IMR-90 (cell line): ENCODE data around the gene EPB41L3. TPM values are rescaled to one million over a fixed set of nuclear protein-coding genes. Genes with fewer than 3 reads are reported as not detected.

Experiments
- ATAC-seq: fragments of 200-7000 bp; cut with Tn5 transposase; 2 replicates; pipeline ENCODE4 v1.9.1; 2020; ENCODE audit warnings: low read depth, mild to moderate bottlenecking, moderate library complexity
- BruUV-seq: library from RNA; stranded (reverse); fragments of 400-500 nt; replicated peaks from 2 replicates; lab custom pipeline; 2021; lab: Mats Ljungman, UMichigan
- CTCF ChIA-PET: fragments of 300-600 bp; formaldehyde crosslinking; extraction: SDS; loops from one replicate; lab custom pipeline; 2021; ENCODE audit warnings: antibody characterized with exemption; lab: Yijun Ruan, JAX
- POLR2A ChIA-PET: fragments of 300-600 bp; sonication (Branson Sonifier 250); formaldehyde crosslinking; loops from one replicate; lab custom pipeline; 2022; ENCODE audit warnings: antibody characterized with exemption; ENCODE audit not compliant: unreplicated experiment; lab: Charles Lee
- DNase-seq: peaks from one replicate; pipeline ENCODE4 v3.0.0; 2013
- H2AFZ ChIP-seq: replicated peaks from 2 replicates; pipeline ENCODE3; 2013; ENCODE audit warnings: low read length, mild to moderate bottlenecking; ENCODE audit not compliant: poor library complexity
- H2AK5ac ChIP-seq: 2 replicates; pipeline ENCODE4 v1.6.1; 2013; ENCODE audit warnings: low read depth, low read length, inconsistent platforms
- H2AK9ac ChIP-seq: replicated peaks from 2 replicates; pipeline ENCODE3; 2013; ENCODE audit warnings: mild to moderate bottlenecking, low read depth, low read length, moderate library complexity; ENCODE audit not compliant: poor library complexity
- H2BK120ac ChIP-seq: 2 replicates; pipeline ENCODE4 v1.6.1; 2013; ENCODE audit warnings: low read depth, low read length, inconsistent platforms
- H2BK15ac ChIP-seq: 3 replicates; pipeline ENCODE4 v1.6.1; 2013; ENCODE audit warnings: low read depth, low read length, inconsistent platforms
- H2BK20ac ChIP-seq: 2 replicates; pipeline ENCODE4 v1.6.1; 2013; ENCODE audit warnings: low read depth, mild to moderate bottlenecking, inconsistent platforms, low read length, moderate library complexity
- H2BK5ac ChIP-seq: 2 replicates; pipeline ENCODE4 v1.6.1; 2013; ENCODE audit warnings: mild to moderate bottlenecking, low read depth, low read length, inconsistent platforms; ENCODE audit not compliant: poor library complexity, severe bottlenecking
- H3K14ac ChIP-seq: replicated peaks from 2 replicates; pipeline ENCODE4 v1.6.1; 2013; ENCODE audit warnings: low read depth, low read length, inconsistent platforms
- H3K18ac ChIP-seq: 2 replicates; pipeline ENCODE4 v1.6.1; 2013; ENCODE audit warnings: low read depth, low read length, control low read depth
- H3K23ac ChIP-seq: 2 replicates; pipeline ENCODE4 v1.6.1; 2013; ENCODE audit warnings: low read depth, low read length, inconsistent platforms
- H3K27ac ChIP-seq: 2 replicates; pipeline ENCODE4 v1.5.1; 2013; ENCODE audit warnings: mild to moderate bottlenecking, control low read depth, low read length; ENCODE audit not compliant: insufficient read depth
- H3K27me3 ChIP-seq: 2 replicates; pipeline ENCODE4 v1.6.1; 2013; ENCODE audit warnings: low read length; ENCODE audit not compliant: control insufficient read depth, insufficient read depth
- H3K36me3 ChIP-seq: 2 replicates; pipeline ENCODE4 v1.6.1; 2013; ENCODE audit warnings: low read length, mixed read lengths; ENCODE audit not compliant: control insufficient read depth, insufficient read depth
- H3K4ac ChIP-seq: 2 replicates; pipeline ENCODE4 v1.6.1; 2013; ENCODE audit warnings: low read depth, low read length, inconsistent platforms
- H3K4me1 ChIP-seq: 2 replicates; pipeline ENCODE4 v1.6.1; 2013; ENCODE audit warnings: low read length, mixed read lengths; ENCODE audit not compliant: control insufficient read depth, insufficient read depth
- H3K4me2 ChIP-seq: 2 replicates; pipeline ENCODE4 v1.6.1; 2013; ENCODE audit warnings: low read depth, mild to moderate bottlenecking, control low read depth, low read length, moderate library complexity
- H3K4me3 ChIP-seq: 2 replicates; pipeline ENCODE4 v1.5.1; 2013; ENCODE audit warnings: low read depth, mild to moderate bottlenecking, control low read depth, low read length, moderate library complexity; ENCODE audit not compliant: insufficient read depth
- H3K56ac ChIP-seq: 2 replicates; pipeline ENCODE4 v1.6.1; 2013; ENCODE audit warnings: low read length, inconsistent platforms; ENCODE audit not compliant: insufficient read depth; ENCODE audit errors: extremely low read depth
- H3K79me1 ChIP-seq, 2 experiments: 2 replicates each; pipeline ENCODE4 v1.6.1; 2013; ENCODE audit warnings: low read length in 2 of 2, inconsistent platforms in 1 of 2, low read depth in 1 of 2
- H3K9ac ChIP-seq: 2 replicates; pipeline ENCODE4 v1.6.1; 2013; ENCODE audit warnings: low read depth, low read length, control low read depth
- H3K9me1 ChIP-seq: 2 replicates; pipeline ENCODE4 v1.6.1; 2013; ENCODE audit warnings: low read length, inconsistent platforms; ENCODE audit not compliant: insufficient read depth
- H3K9me3 ChIP-seq: 2 replicates; pipeline ENCODE4 v1.6.1; 2013; ENCODE audit warnings: low read length; ENCODE audit not compliant: control insufficient read depth, insufficient read depth
- H4K20me1 ChIP-seq: 2 replicates; pipeline ENCODE4 v1.6.1; 2013; ENCODE audit warnings: low read length, inconsistent platforms; ENCODE audit not compliant: insufficient read depth
- H4K5ac ChIP-seq: 2 replicates; pipeline ENCODE4 v1.6.1; 2013; ENCODE audit warnings: mild to moderate bottlenecking, low read depth, low read length, control low read depth
- H4K8ac ChIP-seq, 2 experiments: 2 replicates each; pipeline ENCODE4 v1.6.1; 2013; ENCODE audit warnings: low read depth in 2 of 2, low read length in 2 of 2, control low read depth in 1 of 2, inconsistent platforms in 1 of 2
- H4K91ac ChIP-seq: 2 replicates; pipeline ENCODE4 v1.6.1; 2013; ENCODE audit warnings: low read depth, low read length, inconsistent platforms; ENCODE audit not compliant: insufficient read depth
- BHLHE40 ChIP-seq: fragments of 150-350 bp; IDR thresholded peaks from 2 replicates; pipeline ENCODE4 v1.6.1; 2016; ENCODE audit warnings: mild to moderate bottlenecking, low read depth, low read length
- CEBPB ChIP-seq: IDR thresholded peaks from 2 replicates; pipeline ENCODE4 v1.6.1; 2012; ENCODE audit warnings: low read depth, low read length, improper control_type of control experiment
- CHD1 ChIP-seq: IDR thresholded peaks from 2 replicates; pipeline ENCODE4 v1.6.1; 2012; ENCODE audit warnings: low read depth, low read length, improper control_type of control experiment
- ELK1 ChIP-seq: fragments of 150-350 bp; IDR thresholded peaks from 2 replicates; pipeline ENCODE4 v1.6.1; 2016; ENCODE audit warnings: low read depth, mild to moderate bottlenecking, low read length, moderate library complexity, borderline replicate concordance
- FOS ChIP-seq: fragments of 150-350 bp; IDR thresholded peaks from 2 replicates; pipeline ENCODE4 v1.6.1; 2016; ENCODE audit warnings: low read depth, low read length
- MAFK ChIP-seq: IDR thresholded peaks from 2 replicates; pipeline ENCODE4 v1.6.1; 2012; ENCODE audit warnings: low read depth, low read length, improper control_type of control experiment
- MAZ ChIP-seq: IDR thresholded peaks from 2 replicates; pipeline ENCODE4 v1.6.1; 2012; ENCODE audit warnings: low read depth, mild to moderate bottlenecking, low read length, improper control_type of control experiment, moderate library complexity, borderline replicate concordance
- MXI1 ChIP-seq: IDR thresholded peaks from 2 replicates; pipeline ENCODE4 v1.6.1; 2012; ENCODE audit warnings: low read depth, mild to moderate bottlenecking, low read length, moderate library complexity, borderline replicate concordance
- NFE2L2 ChIP-seq: fragments of 150-350 bp; IDR thresholded peaks from 2 replicates; pipeline ENCODE4 v1.6.1; 2016; ENCODE audit warnings: low read depth, mild to moderate bottlenecking, low read length
- POLR2A ChIP-seq: IDR thresholded peaks from 2 replicates; pipeline ENCODE4 v1.6.1; 2012; ENCODE audit warnings: mild to moderate bottlenecking, low read depth, low read length
- RAD21 ChIP-seq: IDR thresholded peaks from 2 replicates; pipeline ENCODE4 v1.6.1; 2012; ENCODE audit warnings: low read length, improper control_type of control experiment
- RCOR1 ChIP-seq: IDR thresholded peaks from 2 replicates; pipeline ENCODE4 v1.6.1; 2012; ENCODE audit warnings: mild to moderate bottlenecking, low read length, improper control_type of control experiment; ENCODE audit not compliant: insufficient replicate concordance
- RFX5 ChIP-seq: IDR thresholded peaks from 2 replicates; pipeline ENCODE4 v1.8.0; 2012; ENCODE audit warnings: low read depth, mild to moderate bottlenecking, low read length, moderate library complexity
- SMC3 ChIP-seq: fragments of 150-350 bp; IDR thresholded peaks from 2 replicates; pipeline ENCODE4 v1.6.1; 2016; ENCODE audit warnings: low read depth, mild to moderate bottlenecking, antibody characterized with exemption, low read length, moderate library complexity
- WGBS, 2 experiments: methylation state at CpG; one replicate each; pipeline versions ENCODE4 v1.1.5 to v1.1.7; 2013; ENCODE audit warnings: missing lambda C conversion rate in 2 of 2; ENCODE audit not compliant: insufficient read length in 1 of 2; ENCODE audit errors: extremely low coverage in 2 of 2; 5-methylcytosine and 5-hydroxymethylcytosine counted together
- dilution Hi-C: fragments of 300-500 bp; cut with HindIII; formaldehyde crosslinking; loops from one replicate; pipeline ENCODE4 v1.14.3; 2018; ENCODE audit warnings: low sequenced_read_pairs; ENCODE audit not compliant: unreplicated experiment
- in situ Hi-C: fragments of 300-500 bp; cut with MboI; formaldehyde crosslinking; loops from 3 replicates; pipeline ENCODE4 v1.14.3; 2019; ENCODE audit warnings: low sequenced_read_pairs, inconsistent platforms, mixed read lengths
- intact Hi-C: fragments of 100-400 bp; cut with micrococcal nuclease; formaldehyde crosslinking; loops from 2 replicates; pipeline ENCODE4 v1.10.0; 2022
- polyA plus RNA-seq, 3 experiments: library from polyadenylated mRNA; depleted of rRNA; stranded (reverse); fragments of >200 nt; gene quantifications; 2 replicates each; pipeline ENCODE4 v1.2.3, GENCODE V29; 2012; ENCODE audit warnings: low replicate concordance in 1 of 3
- total RNA-seq: library from RNA; depleted of rRNA; stranded (reverse); fragments of >200 nt; gene quantifications from 2 replicates; pipeline ENCODE4 v1.2.3, GENCODE V29; 2012
- TF ChIP-seq, protein P1 (sequence below): conservative IDR thresholded peaks from 2 replicates; pipeline ENCODE4 v1.5.1; 2012; ENCODE audit warnings: mild to moderate bottlenecking, low read depth, low read length, improper control_type of control experiment
- TF ChIP-seq, protein P2 (sequence below): fragments of 150-350 bp; IDR thresholded peaks from 2 replicates; pipeline ENCODE4 v1.6.1; 2017; ENCODE audit warnings: mild to moderate bottlenecking, antibody characterized with exemption, low read length, low read depth

Gene EPB41L3
- total and polyA plus RNA-seq, 2 of the 4 experiments (the other 2 are of a cell fraction), result 36.6 to 70.3 TPM

- BruUV-seq, result no TSS peak
- Histone ChIP-seq H4K8ac (no peak overlapping the region), H3K23ac (no peak overlapping the region), H3K4me2 (no peak overlapping the region), H3K79me1 (no peaks in the 10 kb centered on the region), H3K18ac (no peak overlapping the region), H2BK20ac (no peak overlapping the region), H2AFZ (no peak overlapping the region), H3K56ac (no peak overlapping the region), H3K9me3 (peaks cover 2% of the 10 kb centered on the region; the same call in 1 of the 2 replicates), H3K4ac (no peak overlapping the region), H3K36me3 (no peaks in the 10 kb centered on the region), H3K14ac (no peak overlapping the region), H3K27me3 (no peaks in the 10 kb centered on the region), H3K9me1 (no peaks in the 10 kb centered on the region), H2AK9ac (no peak overlapping the region), H4K91ac (no peak overlapping the region), H4K20me1 (no peaks in the 10 kb centered on the region), H2BK15ac (no peak overlapping the region), H3K9ac (no peak overlapping the region), H3K27ac (no peak overlapping the region), H2BK120ac (no peak overlapping the region), H3K4me1 (no peaks in the 10 kb centered on the region), H2BK5ac (no peak overlapping the region), H2AK5ac (no peak overlapping the region), H4K5ac (no peak overlapping the region), H3K4me3 (no peak overlapping the region)
- ChIA-PET POLR2A (no interaction called here), CTCF (no interaction called here)
- intact Hi-C loops (no loop called here), in situ Hi-C loops (no loop called here), dilution Hi-C loops (no loop called here)
- WGBS, 2 experiments, result no CpG with 5 or more reads among the region's 2 CpGs
- no peak for TF ChIP-seq RCOR1
- TF ChIP-seq MAFK, result no peak
- no peak for TF ChIP-seq SMC3
- TF ChIP-seq, protein P1, sequence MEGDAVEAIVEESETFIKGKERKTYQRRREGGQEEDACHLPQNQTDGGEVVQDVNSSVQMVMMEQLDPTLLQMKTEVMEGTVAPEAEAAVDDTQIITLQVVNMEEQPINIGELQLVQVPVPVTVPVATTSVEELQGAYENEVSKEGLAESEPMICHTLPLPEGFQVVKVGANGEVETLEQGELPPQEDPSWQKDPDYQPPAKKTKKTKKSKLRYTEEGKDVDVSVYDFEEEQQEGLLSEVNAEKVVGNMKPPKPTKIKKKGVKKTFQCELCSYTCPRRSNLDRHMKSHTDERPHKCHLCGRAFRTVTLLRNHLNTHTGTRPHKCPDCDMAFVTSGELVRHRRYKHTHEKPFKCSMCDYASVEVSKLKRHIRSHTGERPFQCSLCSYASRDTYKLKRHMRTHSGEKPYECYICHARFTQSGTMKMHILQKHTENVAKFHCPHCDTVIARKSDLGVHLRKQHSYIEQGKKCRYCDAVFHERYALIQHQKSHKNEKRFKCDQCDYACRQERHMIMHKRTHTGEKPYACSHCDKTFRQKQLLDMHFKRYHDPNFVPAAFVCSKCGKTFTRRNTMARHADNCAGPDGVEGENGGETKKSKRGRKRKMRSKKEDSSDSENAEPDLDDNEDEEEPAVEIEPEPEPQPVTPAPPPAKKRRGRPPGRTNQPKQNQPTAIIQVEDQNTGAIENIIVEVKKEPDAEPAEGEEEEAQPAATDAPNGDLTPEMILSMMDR, result no peak
- no peak for TF ChIP-seq CHD1
- no peak for TF ChIP-seq BHLHE40
- no peak for TF ChIP-seq RAD21
- TF ChIP-seq, protein P2, sequence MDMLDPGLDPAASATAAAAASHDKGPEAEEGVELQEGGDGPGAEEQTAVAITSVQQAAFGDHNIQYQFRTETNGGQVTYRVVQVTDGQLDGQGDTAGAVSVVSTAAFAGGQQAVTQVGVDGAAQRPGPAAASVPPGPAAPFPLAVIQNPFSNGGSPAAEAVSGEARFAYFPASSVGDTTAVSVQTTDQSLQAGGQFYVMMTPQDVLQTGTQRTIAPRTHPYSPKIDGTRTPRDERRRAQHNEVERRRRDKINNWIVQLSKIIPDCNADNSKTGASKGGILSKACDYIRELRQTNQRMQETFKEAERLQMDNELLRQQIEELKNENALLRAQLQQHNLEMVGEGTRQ, result no peak
- no peak for TF ChIP-seq NFE2L2
- TF ChIP-seq POLR2A, result no peak
- TF ChIP-seq MXI1, result no peak
- no peak for TF ChIP-seq MAZ
- TF ChIP-seq RFX5, result no peak
- TF ChIP-seq ELK1, result no peak
- TF ChIP-seq FOS, result no peak
- TF ChIP-seq CEBPB, result no peak
- no peak for ATAC-seq
- no peak for DNase-seq
These were observed 174.3 kb downstream of the EPB41L3 start for GRCh38 chr18:5369513-5369912.
